ENCODE measurements around the gene ZDHHC11B.
"Not testable (repeated sequence)": the region's sequence is repeated elsewhere in the genome, so short reads cannot be mapped to it uniquely, and the experiment has no call there.

ZDHHC11B gene

GRCh38 chr5:784428-785177 lies at the start of gene ZDHHC11B:
ZDHHC11B (minus strand) TSS chr5:784729; CDS start chr5:766919, 17,810 bp downstream.
- peak; percentile 97 for DNase-seq

- DNase-seq: not testable (repeated sequence)
These were observed 49.5 kb upstream of the ZDHHC11B start for GRCh38 chr5:834013-834412.

GRCh38 chr5:828194-828593 lies 43.7 kb upstream of the ZDHHC11B start:
- DNase-seq: not testable (repeated sequence)

GRCh38 chr5:825544-825943 lies 41.0 kb upstream of the ZDHHC11B start:
- DNase-seq: peak; percentile 57

- DNase-seq: no peak
These were observed 37.0 kb upstream of the ZDHHC11B start for GRCh38 chr5:821504-821903.

GRCh38 chr5:820245-820644 lies 35.7 kb upstream of the ZDHHC11B start:
- DNase-seq: no peak

- DNase-seq: no peak
These were observed 34.5 kb upstream of the ZDHHC11B start for GRCh38 chr5:819078-819477.

GRCh38 chr5:816176-816575 lies 31.6 kb upstream of the ZDHHC11B start:
- DNase-seq: no peak

GRCh38 chr5:815449-815848 lies 30.9 kb upstream of the ZDHHC11B start:
- no peak for DNase-seq

GRCh38 chr5:813575-813974 lies 29.0 kb upstream of the ZDHHC11B start:
- DNase-seq: not testable (repeated sequence)

GRCh38 chr5:811384-811783 lies 26.9 kb upstream of the ZDHHC11B start:
- not testable (repeated sequence) for DNase-seq

GRCh38 chr5:807719-808514 lies 23.4 kb upstream of the ZDHHC11B start:
- not testable (repeated sequence) for DNase-seq

GRCh38 chr5:801472-801871 lies 16.9 kb upstream of the ZDHHC11B start:
- no peak for DNase-seq

- not testable (repeated sequence) for DNase-seq
These were observed 16.5 kb upstream of the ZDHHC11B start for GRCh38 chr5:801055-801454.

- not testable (repeated sequence) for DNase-seq
These were observed 14.1 kb upstream of the ZDHHC11B start for GRCh38 chr5:798505-799138.

- DNase-seq: not testable (repeated sequence)
These were observed 13.5 kb upstream of the ZDHHC11B start for GRCh38 chr5:797986-798385.

GRCh38 chr5:795873-796272 lies 11.3 kb upstream of the ZDHHC11B start:
- DNase-seq: not testable (repeated sequence)

GRCh38 chr5:794948-795347 lies 10.4 kb upstream of the ZDHHC11B start:
- DNase-seq: not testable (repeated sequence)

- DNase-seq: not testable (repeated sequence)
These were observed 4.2 kb upstream of the ZDHHC11B start for GRCh38 chr5:788703-789102.

- not testable (repeated sequence) for DNase-seq
These were observed 3.3 kb upstream of the ZDHHC11B start for GRCh38 chr5:787857-788233.

- DNase-seq: not testable (repeated sequence)
These were observed 2.8 kb upstream of the ZDHHC11B start for GRCh38 chr5:787224-787856.

GRCh38 chr5:785181-785705 lies 714 bp upstream of the ZDHHC11B start:
- DNase-seq: peak; percentile 73

All from activated CD8-positive, alpha-beta memory T cell treated with anti-CD3 and anti-CD28 coated beads for 24 hours (primary cell).